BLaER1 treated with 17β-estradiol and CSF1 and Interleukin-3, amounts not matched to agents 10 nM and 100 nM (cell line): ENCODE data around the gene NELL1.

Experiments
- H3K27ac ChIP-seq, 11 experiments: shearing (Covaris generic); formaldehyde crosslinking; 2 replicates each; pipeline ENCODE4 v1.8.1; 2022
- H3K27me3 ChIP-seq, 11 experiments: shearing (Covaris generic); formaldehyde crosslinking; 2 replicates each; pipeline ENCODE4 v1.8.1; 2022
- H3K36me3 ChIP-seq, 11 experiments: shearing (Covaris generic); formaldehyde crosslinking; 2 replicates each; pipeline ENCODE4 v1.8.1; 2022
- H3K4me1 ChIP-seq, 10 experiments: shearing (Covaris generic); formaldehyde crosslinking; 2 replicates each; pipeline ENCODE4 v1.8.1; 2022
- H3K4me2 ChIP-seq, 11 experiments: shearing (Covaris generic); formaldehyde crosslinking; 2 replicates each; pipeline ENCODE4 v1.8.1; 2022
- H3K4me3 ChIP-seq, 10 experiments: shearing (Covaris generic); formaldehyde crosslinking; 2 replicates each; pipeline ENCODE4 v1.8.1; 2022
- H3K9ac ChIP-seq, 11 experiments: shearing (Covaris generic); formaldehyde crosslinking; 2 replicates each; pipeline ENCODE4 v1.8.1; 2022
- H3K9me3 ChIP-seq, 11 experiments: shearing (Covaris generic); formaldehyde crosslinking; replicated peaks in 1 of 11; 2 replicates each; pipeline ENCODE4 v1.8.1; 2022
- H4K20me1 ChIP-seq, 11 experiments: shearing (Covaris generic); formaldehyde crosslinking; 2 replicates each; pipeline ENCODE4 v1.8.1; 2022
- Cebpa-rat ChIP-seq, 11 experiments: shearing (Covaris generic); IDR thresholded peaks; 2 replicates each; pipeline ENCODE4 v1.8.1; 2022

Gene NELL1

DNA sequence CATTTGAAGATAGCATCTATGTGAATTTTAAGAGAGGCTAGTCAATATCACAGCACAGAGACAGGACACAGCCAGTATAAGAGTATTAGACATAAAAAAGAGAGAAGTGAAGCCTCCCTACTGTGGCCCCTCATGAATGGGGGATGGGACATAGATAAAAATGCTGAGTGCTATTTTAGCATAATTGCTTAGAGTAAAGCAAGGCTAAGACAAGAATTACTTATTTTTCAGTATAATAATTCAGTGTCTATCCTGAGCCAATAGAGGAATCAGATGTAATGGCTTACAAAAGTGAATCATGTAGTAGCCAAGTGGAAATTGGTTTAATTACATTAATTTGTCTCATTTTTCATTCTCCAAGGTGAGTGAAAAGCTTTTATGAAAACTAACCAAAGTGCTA lies 419.5 kb downstream of the NELL1 start:
- Histone ChIP-seq H3K4me1 (peaks cover 8 to 19% (median 12%) of the 10 kb centered on the region in 10 experiments; a peak in 19 of 20 replicates), H3K27ac (no peak overlapping the region), H3K4me3 (no peak overlapping the region), H4K20me1 (no peaks in the 10 kb centered on the region), H3K9me3 (peaks cover 6 to 14% (median 11%) of the 10 kb centered on the region in 11 experiments; a peak in 17 of 22 replicates), H3K4me2 (no peak overlapping the region; a peak in 1 of 22 replicates), H3K36me3 (no peaks in the 10 kb centered on the region), H3K27me3 (peaks cover 0 to 10% (median 0%) of the 10 kb centered on the region in 11 experiments; a peak in 2 of 22 replicates), H3K9ac (no peak overlapping the region)
- TF ChIP-seq Cebpa-rat (IDR thresholded peaks at IDR 0.05), result no peak

DNA sequence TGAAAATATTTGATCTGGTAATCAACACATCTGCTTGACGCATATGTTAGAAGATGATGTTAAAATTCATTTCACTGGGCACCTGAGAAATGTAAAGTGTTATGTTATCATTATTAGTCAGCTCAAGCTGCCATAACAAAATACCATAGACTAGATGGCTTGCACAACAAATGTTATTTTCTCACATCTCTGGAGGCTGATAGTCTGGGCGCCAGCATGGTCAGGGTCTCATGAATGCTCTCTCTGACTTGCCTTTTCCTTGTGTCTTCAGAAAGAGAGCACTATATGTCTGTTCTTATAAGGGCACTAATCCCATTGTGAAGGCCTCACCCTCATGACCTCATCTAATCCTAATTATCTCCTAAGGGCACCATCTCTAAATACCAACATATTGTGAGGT lies 435.3 kb downstream of the NELL1 start:
- H3K27me3 ChIP-seq, result no peaks in the 10 kb centered on the region
- no peaks in the 10 kb centered on the region for H4K20me1 ChIP-seq
- H3K9me3 ChIP-seq, result peaks cover 0 to 7% (median 0%) of the 10 kb centered on the region in 11 experiments; a peak in 3 of 22 replicates
- no peak overlapping the region for H3K4me2 ChIP-seq
- no peak overlapping the region for H3K9ac ChIP-seq
- H3K27ac ChIP-seq, result no peak overlapping the region
- H3K4me1 ChIP-seq, result no peaks in the 10 kb centered on the region
- no peaks in the 10 kb centered on the region for H3K36me3 ChIP-seq
- TF ChIP-seq Cebpa-rat (IDR thresholded peaks at IDR 0.05), result no peak
- H3K4me3 ChIP-seq, result no peak overlapping the region

DNA sequence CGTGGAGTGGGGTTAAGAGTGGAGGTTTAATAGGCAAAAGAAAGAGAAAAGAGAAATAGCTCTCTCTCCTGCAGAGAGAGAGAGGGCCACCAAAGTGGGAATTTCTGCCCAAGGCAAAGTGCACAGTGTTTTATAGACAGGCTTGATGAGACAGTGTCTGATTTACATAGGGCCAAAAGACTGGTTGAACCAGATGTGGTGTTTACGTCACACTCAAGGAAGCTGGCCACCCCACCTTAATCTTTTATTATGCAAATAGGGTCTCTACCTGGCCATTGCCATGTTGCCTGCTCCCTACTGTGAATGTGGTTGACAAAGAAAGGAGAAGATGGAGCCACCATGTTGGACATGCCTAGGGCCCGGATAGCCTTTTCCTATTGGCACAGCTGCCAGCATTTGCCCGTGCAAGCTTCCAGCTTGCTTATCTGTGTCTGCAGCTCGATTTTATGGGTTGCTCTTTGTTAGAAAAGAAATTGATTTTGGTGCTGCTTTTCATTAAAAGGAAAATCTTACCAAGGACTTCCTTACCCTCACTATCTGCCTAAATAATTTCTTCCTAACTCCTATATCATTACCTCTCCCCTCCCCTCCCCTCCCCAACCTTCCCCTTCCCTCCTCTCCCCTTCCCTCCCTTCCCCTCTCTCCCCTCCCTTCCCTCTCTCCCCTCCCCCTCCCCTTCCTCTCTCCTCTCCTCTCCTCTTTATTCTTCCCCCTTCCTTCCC lies 436.0 kb downstream of the NELL1 start:
- no peak overlapping the region for H3K27ac ChIP-seq
- H3K4me1 ChIP-seq, result no peaks in the 10 kb centered on the region
- TF ChIP-seq Cebpa-rat (IDR thresholded peaks at IDR 0.05), result no peak
- H4K20me1 ChIP-seq, result no peaks in the 10 kb centered on the region
- no peak overlapping the region for H3K4me2 ChIP-seq
- no peaks in the 10 kb centered on the region for H3K36me3 ChIP-seq
- peaks cover 0 to 7% (median 0%) of the 10 kb centered on the region in 11 experiments; a peak in 3 of 22 replicates for H3K9me3 ChIP-seq
- no peak overlapping the region for H3K9ac ChIP-seq
- H3K27me3 ChIP-seq, result no peaks in the 10 kb centered on the region
- H3K4me3 ChIP-seq, result no peak overlapping the region

DNA sequence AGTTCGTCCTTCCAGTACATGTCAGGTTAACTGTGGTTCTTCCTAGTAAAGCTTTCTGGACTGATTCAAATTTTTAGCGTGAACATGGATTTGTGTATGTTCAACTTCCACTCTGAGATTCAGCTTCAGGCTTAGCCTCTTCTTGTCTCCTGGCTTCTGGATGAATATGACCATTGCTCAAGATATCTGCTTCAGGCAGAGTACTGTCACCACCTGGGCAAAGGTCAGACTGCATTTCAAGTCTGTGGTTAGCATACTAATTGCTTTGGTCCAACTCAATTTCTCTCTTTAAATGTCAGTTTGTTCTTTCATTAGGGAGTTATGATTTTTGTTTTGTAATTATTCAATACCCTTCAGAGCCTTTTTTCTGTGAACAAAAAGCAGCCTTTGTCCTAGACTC lies 440.0 kb downstream of the NELL1 start:
- no peak overlapping the region for H3K27ac ChIP-seq
- H3K9me3 ChIP-seq, result peaks cover 0 to 7% (median 0%) of the 10 kb centered on the region in 11 experiments; a peak in 1 of 22 replicates
- H3K4me1 ChIP-seq, result peaks cover 0 to 5% (median 0%) of the 10 kb centered on the region in 10 experiments; a peak in 1 of 20 replicates
- H4K20me1 ChIP-seq, result no peaks in the 10 kb centered on the region
- H3K9ac ChIP-seq, result no peak overlapping the region
- no peaks in the 10 kb centered on the region for H3K27me3 ChIP-seq
- no peak for TF ChIP-seq Cebpa-rat (IDR thresholded peaks at IDR 0.05)
- no peak overlapping the region for H3K4me3 ChIP-seq
- H3K36me3 ChIP-seq, result no peaks in the 10 kb centered on the region
- H3K4me2 ChIP-seq, result no peak overlapping the region

DNA sequence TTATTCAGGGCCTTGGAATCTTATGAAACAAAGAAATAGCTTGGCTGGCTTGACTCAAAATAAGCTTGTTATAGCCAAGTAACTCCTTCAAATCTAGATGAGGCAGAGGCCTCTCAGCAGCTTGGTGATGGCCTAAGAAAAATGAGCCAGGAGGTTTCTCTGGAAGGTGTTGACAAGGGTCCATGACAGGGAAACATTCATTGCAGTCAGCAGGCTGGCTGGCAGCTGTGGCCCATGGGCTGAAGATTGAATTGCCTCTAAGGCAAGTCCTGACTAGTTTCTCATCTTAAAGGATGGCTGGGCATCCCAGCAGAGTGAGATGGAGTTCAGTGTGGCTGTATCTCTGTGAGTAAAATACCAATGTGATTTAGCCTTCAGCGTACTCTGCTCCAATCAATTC lies 441.0 kb downstream of the NELL1 start:
- TF ChIP-seq Cebpa-rat (IDR thresholded peaks at IDR 0.05), result no peak
- no peaks in the 10 kb centered on the region for H3K9me3 ChIP-seq

DNA sequence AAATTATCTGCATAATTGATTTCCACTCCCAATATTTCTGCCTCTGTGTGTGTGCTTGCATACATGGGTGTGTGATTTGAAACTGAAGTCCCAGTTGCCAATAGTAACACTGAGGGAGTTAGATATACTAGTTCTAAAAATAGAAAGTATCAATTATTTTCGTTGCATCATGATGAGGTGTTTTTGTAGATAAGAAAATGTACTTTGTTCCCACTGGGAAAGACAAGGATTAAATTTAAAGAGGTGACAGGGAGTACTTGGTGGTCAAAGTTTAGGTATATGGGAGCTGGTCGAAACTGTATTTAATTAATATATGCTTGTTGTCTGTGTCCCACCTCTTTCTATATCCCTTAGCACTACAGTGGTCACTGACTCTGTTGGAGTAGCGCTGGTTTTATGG lies 444.5 kb downstream of the NELL1 start:
- Histone ChIP-seq H3K4me3 (no peak overlapping the region), H3K27ac (no peak overlapping the region), H3K4me2 (no peak overlapping the region), H3K9me3 (no peaks in the 10 kb centered on the region), H3K9ac (no peak overlapping the region), H3K4me1 (peaks cover 0 to 5% (median 0%) of the 10 kb centered on the region in 10 experiments; a peak in 1 of 20 replicates), H3K36me3 (no peaks in the 10 kb centered on the region), H3K27me3 (no peaks in the 10 kb centered on the region), H4K20me1 (no peaks in the 10 kb centered on the region)
- no peak for TF ChIP-seq Cebpa-rat (IDR thresholded peaks at IDR 0.05)

More for the DNA sequence above, 441.0 kb downstream of the NELL1 start:
- Histone ChIP-seq H3K4me3 (no peak overlapping the region), H3K9ac (no peak overlapping the region), H3K27ac (no peak overlapping the region), H3K27me3 (no peaks in the 10 kb centered on the region), H3K4me2 (no peak overlapping the region), H3K4me1 (peaks cover 0 to 5% (median 0%) of the 10 kb centered on the region in 10 experiments; a peak in 1 of 20 replicates), H3K36me3 (no peaks in the 10 kb centered on the region), H4K20me1 (no peaks in the 10 kb centered on the region)

DNA sequence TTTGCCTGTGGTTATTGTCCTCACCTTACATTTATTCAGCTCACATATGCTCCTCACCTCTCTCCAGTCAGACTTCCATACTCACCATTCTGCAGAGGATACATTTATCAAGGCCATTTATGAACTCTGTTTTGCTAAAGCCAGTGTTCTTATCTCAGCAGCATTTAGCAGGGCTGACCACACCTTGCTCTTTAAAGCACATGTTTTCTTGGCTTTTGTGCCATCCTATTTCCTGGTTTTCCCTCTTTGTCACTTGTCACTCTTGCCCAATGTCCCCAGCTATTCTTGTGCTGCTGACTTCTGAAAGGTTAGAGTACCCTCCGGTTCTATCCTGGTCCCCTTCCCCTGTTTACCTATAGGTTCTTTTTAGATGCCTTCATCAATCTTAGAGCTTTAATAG lies 446.6 kb downstream of the NELL1 start:
- no peak overlapping the region for H3K4me3 ChIP-seq
- no peak for TF ChIP-seq Cebpa-rat (IDR thresholded peaks at IDR 0.05)
- H3K9ac ChIP-seq, result no peak overlapping the region
- H4K20me1 ChIP-seq, result no peaks in the 10 kb centered on the region
- H3K27me3 ChIP-seq, result no peaks in the 10 kb centered on the region
- no peaks in the 10 kb centered on the region for H3K36me3 ChIP-seq
- no peaks in the 10 kb centered on the region for H3K9me3 ChIP-seq
- peaks cover 0 to 5% (median 0%) of the 10 kb centered on the region in 10 experiments; a peak in 1 of 20 replicates for H3K4me1 ChIP-seq
- no peak overlapping the region for H3K27ac ChIP-seq
- H3K4me2 ChIP-seq, result no peak overlapping the region

DNA sequence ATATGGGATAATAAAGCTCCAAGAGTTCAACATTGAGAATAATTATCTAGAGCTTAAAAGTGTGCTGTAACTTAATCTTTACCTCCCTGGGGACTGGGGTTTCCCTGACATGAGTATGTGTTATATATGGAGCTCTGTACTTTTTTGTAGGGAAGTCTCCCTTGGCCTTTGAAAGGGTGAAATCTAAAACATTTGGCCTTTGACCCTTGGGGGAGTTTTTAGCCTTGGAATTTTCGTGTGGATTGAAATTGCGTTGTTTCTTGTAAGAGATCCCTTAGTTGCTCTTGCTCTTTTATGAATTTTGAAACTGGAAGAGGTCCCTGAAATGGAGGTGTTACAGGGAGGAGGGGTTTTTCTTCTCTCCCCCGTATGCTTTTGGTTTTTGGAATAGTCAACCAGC lies 450.0 kb downstream of the NELL1 start:
- Histone ChIP-seq H3K4me2 (no peak overlapping the region), H3K36me3 (no peaks in the 10 kb centered on the region), H3K9ac (no peak overlapping the region), H3K9me3 (no peaks in the 10 kb centered on the region), H3K4me1 (no peaks in the 10 kb centered on the region), H3K4me3 (no peak overlapping the region), H3K27me3 (no peaks in the 10 kb centered on the region), H3K27ac (no peak overlapping the region), H4K20me1 (no peaks in the 10 kb centered on the region)
- no peak for TF ChIP-seq Cebpa-rat (IDR thresholded peaks at IDR 0.05)

DNA sequence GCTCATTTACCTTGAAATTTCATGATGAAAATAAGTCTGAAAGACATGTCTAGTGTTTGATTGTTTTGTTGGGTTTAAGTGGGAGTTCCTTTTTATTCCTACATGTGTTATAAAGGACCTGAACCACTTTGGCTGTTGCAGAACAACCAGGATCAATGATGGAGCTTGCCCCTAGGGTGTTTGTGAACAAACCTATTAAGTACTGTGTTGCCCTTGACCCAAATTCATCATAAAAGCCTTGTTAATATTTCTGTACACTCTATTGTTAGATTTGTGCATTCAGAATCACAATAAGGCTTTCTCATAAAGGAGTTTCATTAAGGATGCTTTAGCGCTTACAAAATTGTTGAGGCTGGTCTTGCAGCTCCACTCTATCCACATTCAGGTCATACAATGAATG lies 452.6 kb downstream of the NELL1 start:
- Histone ChIP-seq H3K9ac (no peak overlapping the region), H3K36me3 (no peaks in the 10 kb centered on the region), H3K4me1 (no peaks in the 10 kb centered on the region), H3K27ac (no peak overlapping the region), H3K9me3 (no peaks in the 10 kb centered on the region), H3K4me2 (no peak overlapping the region), H3K4me3 (no peak overlapping the region), H3K27me3 (no peaks in the 10 kb centered on the region), H4K20me1 (no peaks in the 10 kb centered on the region)
- TF ChIP-seq Cebpa-rat (IDR thresholded peaks at IDR 0.05), result no peak

DNA sequence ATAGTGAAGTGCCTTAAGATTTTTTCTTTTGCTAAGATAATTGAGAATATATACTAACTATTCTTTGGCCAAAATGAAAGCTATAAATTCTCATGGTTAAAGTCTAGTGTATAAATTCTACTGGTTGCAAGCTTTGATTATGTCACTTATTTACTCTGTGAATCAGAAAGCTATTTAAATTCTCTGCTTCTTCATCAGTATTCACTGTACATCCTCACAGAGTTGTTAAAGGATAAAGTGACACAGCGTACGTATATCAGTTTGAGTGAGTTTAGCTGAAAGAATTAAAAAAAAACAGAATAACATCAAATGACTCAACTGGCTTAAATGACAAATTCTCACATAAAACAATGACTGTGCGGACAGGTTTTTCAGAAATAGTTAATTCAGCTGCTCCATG lies 453.1 kb downstream of the NELL1 start:
- Histone ChIP-seq H3K4me1 (no peaks in the 10 kb centered on the region), H3K27ac (no peak overlapping the region), H3K4me3 (no peak overlapping the region), H4K20me1 (no peaks in the 10 kb centered on the region), H3K4me2 (no peak overlapping the region), H3K27me3 (no peaks in the 10 kb centered on the region), H3K9me3 (no peaks in the 10 kb centered on the region), H3K9ac (no peak overlapping the region), H3K36me3 (no peaks in the 10 kb centered on the region)
- no peak for TF ChIP-seq Cebpa-rat (IDR thresholded peaks at IDR 0.05)
